GM23338 (cell line): ENCODE measurements around the gene EDN1. TPM values are rescaled to one million over a fixed set of nuclear protein-coding genes. Genes with fewer than 3 reads are reported as not detected.

Experiments
- ATAC-seq: fragments of 200-7000 bp; cut with Tn5 transposase; 3 replicates; pipeline ENCODE4 v1.9.1; 2020
- DNase-seq: peaks from one replicate; pipeline ENCODE4 v3.0.0-alpha.2; 2015; ENCODE audit warnings: low spot score
- H2AFZ ChIP-seq: fragments of 200-600 bp; sonication (generic); 2 replicates; pipeline ENCODE4 v1.8.0; 2016; ENCODE audit warnings: antibody characterized with exemption, mild to moderate bottlenecking, moderate library complexity
- H3F3A ChIP-seq: fragments of 200-600 bp; sonication (generic); replicated peaks from 2 replicates; pipeline ENCODE4 v1.8.0; 2017; ENCODE audit warnings: antibody characterized with exemption, mixed run types, low read depth
- H3K27ac ChIP-seq: fragments of 200-600 bp; sonication (generic); 2 replicates; pipeline ENCODE4 v1.6.1; 2016; ENCODE audit warnings: low read depth
- H3K27me3 ChIP-seq: fragments of 200-600 bp; sonication (generic); 2 replicates; pipeline ENCODE4 v1.8.0; 2016; ENCODE audit warnings: mild to moderate bottlenecking, mixed run types, moderate library complexity; ENCODE audit not compliant: insufficient read depth
- H3K36me3 ChIP-seq: fragments of 200-600 bp; sonication (generic); 2 replicates; pipeline ENCODE4 v1.8.0; 2016; ENCODE audit warnings: mild to moderate bottlenecking; ENCODE audit not compliant: insufficient read depth
- H3K4me1 ChIP-seq: fragments of 200-600 bp; sonication (generic); 2 replicates; pipeline ENCODE4 v1.8.0; 2016; ENCODE audit warnings: mild to moderate bottlenecking, moderate library complexity; ENCODE audit not compliant: insufficient read depth
- H3K4me2 ChIP-seq: fragments of 200-600 bp; sonication (generic); 2 replicates; pipeline ENCODE4 v1.7.1; 2017; ENCODE audit warnings: mixed run types
- H3K4me3 ChIP-seq: fragments of 200-600 bp; sonication (generic); 2 replicates; pipeline ENCODE4 v1.6.1; 2016; ENCODE audit warnings: mixed run types
- H3K79me2 ChIP-seq: fragments of 200-600 bp; sonication (generic); replicated peaks from 2 replicates; pipeline ENCODE4 v1.8.0; 2017; ENCODE audit warnings: mild to moderate bottlenecking; ENCODE audit not compliant: insufficient read depth
- H3K9me2 ChIP-seq: fragments of 200-600 bp; sonication (generic); 2 replicates; pipeline ENCODE4 v1.8.0; 2017; ENCODE audit not compliant: insufficient read depth
- H4K20me1 ChIP-seq: fragments of 200-600 bp; sonication (generic); replicated peaks from 2 replicates; pipeline ENCODE4 v1.8.0; 2017; ENCODE audit warnings: mild to moderate bottlenecking; ENCODE audit not compliant: insufficient read depth
- H3K27ac Mint-ChIP-seq: 2 replicates; pipeline ENCODE4 v1.8.0; 2020; ENCODE audit warnings: inconsistent platforms, mild to moderate bottlenecking, moderate library complexity, mixed read lengths
- H3K27me3 Mint-ChIP-seq: 3 replicates; pipeline ENCODE4 v1.8.0; 2022; ENCODE audit warnings: low read depth, mild to moderate bottlenecking, moderate library complexity, mixed read lengths, inconsistent platforms; ENCODE audit not compliant: insufficient read depth, poor library complexity
- H3K36me3 Mint-ChIP-seq: 3 replicates; pipeline ENCODE4 v1.8.0; 2021; ENCODE audit warnings: low read depth, mild to moderate bottlenecking, inconsistent platforms, moderate library complexity, mixed read lengths
- H3K4me1 Mint-ChIP-seq: 3 replicates; pipeline ENCODE4 v1.8.0; 2020; ENCODE audit warnings: mild to moderate bottlenecking, inconsistent platforms, mixed read lengths
- H3K4me3 Mint-ChIP-seq: 3 replicates; pipeline ENCODE4 v1.8.0; 2021; ENCODE audit warnings: moderate library complexity, mild to moderate bottlenecking, inconsistent platforms, mixed read lengths
- H3K9me3 Mint-ChIP-seq: 3 replicates; pipeline ENCODE4 v1.8.0; 2020; ENCODE audit warnings: moderate library complexity, mild to moderate bottlenecking, inconsistent platforms, mixed read lengths
- EZH2 ChIP-seq: fragments of 200-600 bp; sonication (generic); IDR thresholded peaks from one replicate; pipeline ENCODE4 v1.8.0; 2017; ENCODE audit warnings: antibody characterized with exemption, mild to moderate bottlenecking, low read depth; ENCODE audit not compliant: unreplicated experiment
- EZH2phosphoT487 ChIP-seq: fragments of 200-600 bp; sonication (generic); IDR thresholded peaks from one replicate; pipeline ENCODE4 v1.8.1; 2018; ENCODE audit warnings: antibody characterized with exemption; ENCODE audit not compliant: unreplicated experiment
- JUNB ChIP-seq: IDR thresholded peaks from one replicate; pipeline ENCODE4 v1.6.1; 2016; ENCODE audit warnings: antibody characterized with exemption; ENCODE audit not compliant: unreplicated experiment
- STAT1 ChIP-seq: IDR thresholded peaks from one replicate; pipeline ENCODE4 v1.6.1; 2016; ENCODE audit warnings: antibody characterized with exemption; ENCODE audit not compliant: unreplicated experiment
- ZNF114 ChIP-seq: fragments of 250-450 bp; sonication (Bioruptor Pico); IDR thresholded peaks from 2 replicates; pipeline ENCODE4 v1.5.0; 2020; ENCODE audit warnings: mild to moderate bottlenecking, moderate library complexity
- polyA plus RNA-seq: library from polyadenylated mRNA; unstranded; fragments of >200 nt; fragmentation: Nextera tagmentation; extraction: Ambion mirVana; gene quantifications from 2 replicates; pipeline ENCODE4 v1.2.1, GENCODE V29; 2016
- total RNA-seq: library from RNA; depleted of rRNA; stranded (reverse); fragments of >200 nt; shearing (Covaris generic); gene quantifications from 2 replicates; pipeline ENCODE4 v1.2.3, GENCODE V29; 2014
- TF ChIP-seq, protein P1 (sequence below): fragments of 250-450 bp; sonication (Bioruptor Pico); IDR thresholded peaks from 2 replicates; pipeline ENCODE4 v1.5.0; 2020; ENCODE audit warnings: mild to moderate bottlenecking, moderate library complexity
- TF ChIP-seq, protein P2 (sequence below): IDR thresholded peaks from 2 replicates; pipeline ENCODE4 v1.6.1; 2016; ENCODE audit warnings: antibody characterized with exemption

Gene EDN1
- total and polyA plus RNA-seq, 2 experiments from 2014 or later, result 0.80 to 1.2 TPM

DNA sequence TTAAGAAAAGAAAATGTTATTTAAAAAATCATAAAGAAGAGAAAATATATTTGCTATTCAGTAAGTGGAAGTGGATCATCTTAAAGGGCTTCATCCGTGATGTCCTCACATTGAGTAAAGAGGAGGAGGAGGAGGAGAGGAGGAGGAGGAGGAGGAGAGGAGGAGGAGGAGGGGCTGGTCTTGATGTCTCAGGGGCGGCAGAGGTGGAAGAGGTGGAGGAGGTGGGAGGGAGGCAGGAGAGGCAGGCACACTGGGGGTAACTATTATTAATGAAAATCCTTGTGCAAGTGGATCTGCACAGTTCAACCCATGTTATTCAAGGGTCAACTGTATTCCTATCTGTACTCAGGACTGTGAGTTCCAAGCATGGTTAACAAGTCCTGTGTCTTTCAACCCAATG, 47.0 kb upstream of the EDN1 start (continued):
- TF ChIP-seq, protein P1, sequence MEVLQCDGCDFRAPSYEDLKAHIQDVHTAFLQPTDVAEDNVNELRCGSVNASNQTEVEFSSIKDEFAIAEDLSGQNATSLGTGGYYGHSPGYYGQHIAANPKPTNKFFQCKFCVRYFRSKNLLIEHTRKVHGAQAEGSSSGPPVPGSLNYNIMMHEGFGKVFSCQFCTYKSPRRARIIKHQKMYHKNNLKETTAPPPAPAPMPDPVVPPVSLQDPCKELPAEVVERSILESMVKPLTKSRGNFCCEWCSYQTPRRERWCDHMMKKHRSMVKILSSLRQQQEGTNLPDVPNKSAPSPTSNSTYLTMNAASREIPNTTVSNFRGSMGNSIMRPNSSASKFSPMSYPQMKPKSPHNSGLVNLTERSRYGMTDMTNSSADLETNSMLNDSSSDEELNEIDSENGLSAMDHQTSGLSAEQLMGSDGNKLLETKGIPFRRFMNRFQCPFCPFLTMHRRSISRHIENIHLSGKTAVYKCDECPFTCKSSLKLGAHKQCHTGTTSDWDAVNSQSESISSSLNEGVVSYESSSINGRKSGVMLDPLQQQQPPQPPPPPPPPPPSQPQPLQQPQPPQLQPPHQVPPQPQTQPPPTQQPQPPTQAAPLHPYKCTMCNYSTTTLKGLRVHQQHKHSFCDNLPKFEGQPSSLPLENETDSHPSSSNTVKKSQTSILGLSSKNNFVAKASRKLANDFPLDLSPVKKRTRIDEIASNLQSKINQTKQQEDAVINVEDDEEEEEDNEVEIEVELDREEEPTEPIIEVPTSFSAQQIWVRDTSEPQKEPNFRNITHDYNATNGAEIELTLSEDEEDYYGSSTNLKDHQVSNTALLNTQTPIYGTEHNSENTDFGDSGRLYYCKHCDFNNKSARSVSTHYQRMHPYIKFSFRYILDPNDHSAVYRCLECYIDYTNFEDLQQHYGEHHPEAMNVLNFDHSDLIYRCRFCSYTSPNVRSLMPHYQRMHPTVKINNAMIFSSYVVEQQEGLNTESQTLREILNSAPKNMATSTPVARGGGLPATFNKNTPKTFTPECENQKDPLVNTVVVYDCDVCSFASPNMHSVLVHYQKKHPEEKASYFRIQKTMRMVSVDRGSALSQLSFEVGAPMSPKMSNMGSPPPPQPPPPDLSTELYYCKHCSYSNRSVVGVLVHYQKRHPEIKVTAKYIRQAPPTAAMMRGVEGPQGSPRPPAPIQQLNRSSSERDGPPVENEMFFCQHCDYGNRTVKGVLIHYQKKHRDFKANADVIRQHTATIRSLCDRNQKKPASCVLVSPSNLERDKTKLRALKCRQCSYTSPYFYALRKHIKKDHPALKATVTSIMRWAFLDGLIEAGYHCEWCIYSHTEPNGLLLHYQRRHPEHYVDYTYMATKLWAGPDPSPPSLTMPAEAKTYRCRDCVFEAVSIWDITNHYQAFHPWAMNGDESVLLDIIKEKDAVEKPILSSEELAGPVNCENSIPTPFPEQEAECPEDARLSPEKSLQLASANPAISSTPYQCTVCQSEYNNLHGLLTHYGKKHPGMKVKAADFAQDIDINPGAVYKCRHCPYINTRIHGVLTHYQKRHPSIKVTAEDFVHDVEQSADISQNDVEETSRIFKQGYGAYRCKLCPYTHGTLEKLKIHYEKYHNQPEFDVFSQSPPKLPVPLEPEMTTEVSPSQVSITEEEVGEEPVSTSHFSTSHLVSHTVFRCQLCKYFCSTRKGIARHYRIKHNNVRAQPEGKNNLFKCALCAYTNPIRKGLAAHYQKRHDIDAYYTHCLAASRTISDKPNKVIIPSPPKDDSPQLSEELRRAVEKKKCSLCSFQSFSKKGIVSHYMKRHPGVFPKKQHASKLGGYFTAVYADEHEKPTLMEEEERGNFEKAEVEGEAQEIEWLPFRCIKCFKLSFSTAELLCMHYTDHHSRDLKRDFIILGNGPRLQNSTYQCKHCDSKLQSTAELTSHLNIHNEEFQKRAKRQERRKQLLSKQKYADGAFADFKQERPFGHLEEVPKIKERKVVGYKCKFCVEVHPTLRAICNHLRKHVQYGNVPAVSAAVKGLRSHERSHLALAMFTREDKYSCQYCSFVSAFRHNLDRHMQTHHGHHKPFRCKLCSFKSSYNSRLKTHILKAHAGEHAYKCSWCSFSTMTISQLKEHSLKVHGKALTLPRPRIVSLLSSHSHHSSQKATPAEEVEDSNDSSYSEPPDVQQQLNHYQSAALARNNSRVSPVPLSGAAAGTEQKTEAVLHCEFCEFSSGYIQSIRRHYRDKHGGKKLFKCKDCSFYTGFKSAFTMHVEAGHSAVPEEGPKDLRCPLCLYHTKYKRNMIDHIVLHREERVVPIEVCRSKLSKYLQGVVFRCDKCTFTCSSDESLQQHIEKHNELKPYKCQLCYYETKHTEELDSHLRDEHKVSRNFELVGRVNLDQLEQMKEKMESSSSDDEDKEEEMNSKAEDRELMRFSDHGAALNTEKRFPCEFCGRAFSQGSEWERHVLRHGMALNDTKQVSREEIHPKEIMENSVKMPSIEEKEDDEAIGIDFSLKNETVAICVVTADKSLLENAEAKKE (CRISPR knock-in tag), result no peak

DNA sequence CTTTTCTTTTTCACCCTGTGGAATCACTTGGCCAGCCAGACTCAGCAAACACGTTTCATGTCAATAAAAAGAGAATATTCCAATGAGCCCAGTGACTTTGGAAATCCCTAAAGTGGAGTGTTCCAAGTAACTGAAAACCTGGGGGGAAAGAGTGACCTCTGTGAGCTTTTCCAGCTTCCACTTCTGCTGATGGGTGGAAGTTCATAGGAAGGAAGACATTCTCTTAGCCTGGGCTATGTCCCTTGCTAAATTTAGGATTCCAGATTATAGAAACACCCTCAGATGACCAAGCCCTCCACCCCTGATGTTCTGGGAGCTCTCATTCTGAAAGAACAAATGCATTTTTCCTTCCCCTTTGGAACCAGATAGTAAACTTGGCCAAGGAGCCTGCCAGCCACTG, 44.8 kb upstream of the EDN1 start:
- H3K36me3 ChIP-seq, result no peaks in the 10 kb centered on the region
- no peaks in the 10 kb centered on the region for H3F3A ChIP-seq
- peaks cover 16% of the 10 kb centered on the region for H3K4me1 Mint-ChIP-seq
- H2AFZ ChIP-seq, result peak overlapping the region; percentile 39; the same call in 1 of the 2 replicates
- no peak overlapping the region; the same call in 1 of the 2 replicates for H3K27ac Mint-ChIP-seq
- no peaks in the 10 kb centered on the region for H3K27me3 Mint-ChIP-seq
- H4K20me1 ChIP-seq, result no peaks in the 10 kb centered on the region
- no peaks in the 10 kb centered on the region for H3K27me3 ChIP-seq
- H3K27ac ChIP-seq, result no peak overlapping the region
- no peaks in the 10 kb centered on the region for H3K79me2 ChIP-seq
- no peak overlapping the region for H3K4me3 Mint-ChIP-seq
- H3K4me2 ChIP-seq, result no peak overlapping the region
- no peak for DNase-seq
- H3K9me3 Mint-ChIP-seq, result no peaks in the 10 kb centered on the region
- H3K4me3 ChIP-seq, result no peak overlapping the region
- peaks cover 10% of the 10 kb centered on the region; the same call in 1 of the 2 replicates for H3K4me1 ChIP-seq
- ATAC-seq, result no peak
- no peaks in the 10 kb centered on the region for H3K36me3 Mint-ChIP-seq
- H3K9me2 ChIP-seq, result no peaks in the 10 kb centered on the region
- no peak for TF ChIP-seq EZH2
- TF ChIP-seq JUNB, result no peak
- TF ChIP-seq, protein P1 (CRISPR knock-in tag), result no peak
- no peak for TF ChIP-seq EZH2phosphoT487
- TF ChIP-seq, protein P2, sequence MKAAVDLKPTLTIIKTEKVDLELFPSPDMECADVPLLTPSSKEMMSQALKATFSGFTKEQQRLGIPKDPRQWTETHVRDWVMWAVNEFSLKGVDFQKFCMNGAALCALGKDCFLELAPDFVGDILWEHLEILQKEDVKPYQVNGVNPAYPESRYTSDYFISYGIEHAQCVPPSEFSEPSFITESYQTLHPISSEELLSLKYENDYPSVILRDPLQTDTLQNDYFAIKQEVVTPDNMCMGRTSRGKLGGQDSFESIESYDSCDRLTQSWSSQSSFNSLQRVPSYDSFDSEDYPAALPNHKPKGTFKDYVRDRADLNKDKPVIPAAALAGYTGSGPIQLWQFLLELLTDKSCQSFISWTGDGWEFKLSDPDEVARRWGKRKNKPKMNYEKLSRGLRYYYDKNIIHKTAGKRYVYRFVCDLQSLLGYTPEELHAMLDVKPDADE, result no peak
- TF ChIP-seq STAT1, result no peak
- no peak for TF ChIP-seq ZNF114
